Limb (tissue), 2 donors: ENCODE results near the gene TSEN34.
A peak's percentile ranks its signal among the peaks of the same experiment; 100 is the strongest.
"Not testable (repeated sequence)": the region's sequence is repeated elsewhere in the genome, so short reads cannot be mapped to it uniquely, and the experiment has no call there.

Experiments used
- DNase-seq, 2 donors: peaks; one replicate each; pipeline ENCODE4 v3.0.0-alpha.2; 2016; ENCODE audit errors: extremely low spot score in 2 of 2

The TSEN34 gene

DNA sequence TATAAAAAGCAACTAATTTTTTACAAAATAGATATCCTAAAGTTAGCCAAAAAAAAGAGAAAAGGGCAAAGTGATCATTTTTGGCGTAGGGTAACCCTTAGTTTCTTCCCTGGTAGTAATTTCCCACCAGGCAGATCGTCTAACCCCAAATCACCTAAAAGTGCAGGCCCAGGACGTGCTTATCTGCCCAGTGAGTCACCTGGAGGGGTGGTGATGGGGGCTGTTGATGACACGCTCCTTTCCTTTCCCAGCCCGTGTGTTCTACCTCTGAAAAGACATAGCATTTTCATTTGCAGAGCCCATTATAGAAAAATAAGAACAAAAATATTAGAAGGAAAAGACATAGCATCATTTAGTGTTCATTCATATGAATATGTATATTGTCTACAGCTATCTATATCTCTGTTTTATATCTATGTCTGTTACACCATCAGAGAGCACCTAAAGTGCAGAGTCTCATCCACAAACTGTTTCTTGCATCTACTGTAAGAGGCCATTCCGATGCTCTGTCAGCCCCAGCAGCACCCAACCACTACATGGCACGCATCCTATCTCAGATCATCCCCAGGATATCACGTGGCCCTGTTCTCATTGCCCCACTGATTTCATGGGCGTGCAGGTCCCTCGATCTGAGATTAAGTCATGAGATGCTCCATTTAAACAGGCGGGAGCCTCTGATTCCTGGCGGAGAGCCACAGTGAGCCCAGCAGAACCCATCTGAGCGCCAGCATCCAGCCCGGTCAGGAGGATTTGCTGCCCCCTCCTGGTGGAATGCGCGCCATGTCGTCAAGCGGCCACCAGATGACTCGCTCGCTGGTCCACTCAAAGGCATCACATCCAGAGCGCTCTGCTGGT, 40.2 kb downstream of the TSEN34 start:
- peak; percentile 65 to 86 for DNase-seq

- DNase-seq, result no peak
Measured at GRCh38 chr19:54233941-54234340, 42.8 kb downstream of the TSEN34 start.

GRCh38 chr19:54239491-54240371, 48.6 kb downstream of the TSEN34 start:
- DNase-seq, result not testable (repeated sequence)

DNA sequence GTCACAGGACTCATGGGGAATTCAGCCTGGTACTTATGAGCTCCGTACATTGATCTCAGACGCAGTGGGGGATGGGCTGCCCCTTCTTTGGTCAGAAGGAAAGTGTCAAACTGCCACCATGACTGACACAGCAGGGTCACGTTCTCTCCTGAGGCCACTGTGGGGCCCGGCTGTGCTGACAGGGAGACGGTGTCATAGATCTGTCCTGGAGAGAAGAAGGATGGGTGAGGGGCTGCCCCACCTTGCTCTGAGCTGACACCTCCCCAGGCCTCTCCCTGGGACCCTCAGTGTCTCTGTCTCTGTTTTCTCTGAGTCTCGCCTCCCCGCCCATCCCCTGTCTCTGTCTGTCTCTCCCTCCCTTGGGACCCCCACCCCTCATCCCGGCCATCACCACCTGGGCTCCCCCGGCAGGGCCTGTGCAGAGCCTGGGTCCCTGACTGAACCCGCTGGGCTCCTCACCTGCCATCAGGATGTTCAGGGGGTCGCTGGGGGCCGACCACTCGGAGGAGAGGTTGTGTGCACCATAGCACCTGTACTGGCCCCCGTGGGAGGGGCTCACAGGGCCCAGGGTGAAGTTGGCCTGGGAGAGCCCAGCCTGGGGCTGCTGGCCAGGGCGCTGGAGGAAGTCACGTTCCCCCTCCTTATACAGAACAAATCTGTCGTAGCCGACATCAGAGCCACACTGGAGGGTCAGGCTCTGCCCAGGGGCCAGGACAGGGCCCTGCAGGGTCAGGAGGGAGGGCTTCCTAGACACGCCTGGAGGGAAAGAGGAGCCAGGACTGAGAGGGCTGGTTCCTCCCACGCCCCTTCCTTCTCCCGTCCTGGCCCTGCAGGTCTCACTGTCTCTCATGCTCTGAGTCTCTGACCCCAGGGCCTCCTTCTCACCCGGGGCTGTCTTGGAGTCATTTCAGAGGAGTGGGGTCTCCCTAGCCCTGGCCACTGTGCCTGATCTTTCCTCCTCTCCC, 49.5 kb downstream of the TSEN34 start:
- DNase-seq, result not testable (repeated sequence)

GRCh38 chr19:54242234-54242633, 51.1 kb downstream of the TSEN34 start:
- DNase-seq, result not testable (repeated sequence)

DNA sequence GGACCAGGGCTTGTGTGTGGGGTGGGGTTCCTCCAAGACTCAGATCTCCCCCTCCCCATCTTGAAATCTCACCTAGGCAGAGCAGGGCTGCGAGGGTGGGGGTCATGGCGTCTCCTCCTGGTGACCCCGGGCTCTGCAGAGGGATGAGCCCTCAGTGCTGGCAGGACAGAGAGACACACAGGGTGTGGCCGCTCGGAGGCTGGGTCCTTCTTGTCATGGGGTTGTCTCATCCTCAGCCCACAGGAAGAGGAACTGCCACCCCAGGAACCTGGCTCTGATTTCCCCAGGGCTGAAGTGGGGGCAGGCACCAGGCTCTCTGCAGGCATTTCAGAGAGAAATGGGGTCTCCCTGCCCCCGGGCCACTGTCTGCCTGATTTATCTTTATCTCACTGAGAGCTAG, 51.5 kb downstream of the TSEN34 start, which contains the start of gene LILRA6:
Gene LILRA6, minus strand, starts transcription at position 145 of the 400 bp plus-strand sequence.
- DNase-seq, result not testable (repeated sequence)

DNA sequence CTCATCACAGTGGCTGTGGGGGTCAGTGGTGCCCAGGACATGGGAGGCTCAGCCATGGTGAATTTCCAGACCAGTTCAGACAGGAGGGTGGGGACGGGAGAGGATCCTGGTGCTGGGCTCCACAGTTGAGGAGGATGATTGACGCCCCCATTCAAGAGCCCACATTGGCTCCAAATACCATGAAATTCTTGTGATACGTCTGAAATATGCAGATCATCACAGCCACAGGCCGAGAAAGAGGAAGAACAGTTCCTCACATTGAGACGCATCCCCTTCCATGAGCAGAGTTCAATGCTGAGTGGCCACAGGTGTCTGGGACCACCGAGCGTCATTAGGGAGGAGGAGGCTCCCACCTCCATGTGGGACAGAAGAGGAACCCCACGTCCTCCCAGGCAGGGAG, 52.7 kb downstream of the TSEN34 start:
- not testable (repeated sequence) for DNase-seq
